ENCODE data around the gene NADSYN1.

NADSYN1 gene

DNA sequence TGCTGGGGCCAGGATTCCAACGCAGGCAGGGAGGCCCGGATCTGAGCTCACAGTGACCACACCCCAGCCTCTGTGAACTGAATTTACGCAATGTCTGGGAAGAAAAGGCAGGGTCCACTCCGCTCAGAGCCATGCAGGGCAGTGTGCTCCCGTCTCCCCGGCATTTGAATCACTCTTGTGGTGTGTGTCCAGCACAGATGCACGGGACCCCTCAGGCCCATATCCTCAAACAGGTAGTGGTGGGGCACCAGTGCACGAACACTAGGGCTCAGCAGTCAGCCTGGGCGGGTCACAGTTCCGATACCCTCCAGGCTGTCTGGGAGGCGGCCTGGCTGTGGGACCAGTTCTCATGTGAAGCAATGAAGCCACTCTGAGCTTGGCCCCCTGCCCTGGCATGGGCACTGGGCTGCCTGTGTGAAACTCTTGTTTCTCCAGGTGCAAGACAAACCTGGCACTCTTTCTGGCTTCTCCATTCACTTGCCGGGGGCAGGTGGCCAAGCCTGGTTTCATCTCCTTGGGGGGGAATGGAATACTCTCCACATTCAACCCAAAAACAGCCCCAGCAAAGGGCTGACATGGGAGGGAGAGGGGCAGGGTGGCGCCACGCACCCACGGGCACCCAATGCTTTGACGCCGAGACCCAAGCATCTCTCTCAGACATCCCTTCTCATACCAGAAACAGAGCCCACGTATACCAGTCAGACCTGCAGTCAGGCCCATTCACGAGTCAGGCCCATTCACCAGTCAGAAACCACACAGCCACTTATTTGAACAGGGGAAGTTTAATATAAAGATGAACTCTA is 19.2 kb upstream of the NADSYN1 start:
- no peak for DNase-seq (ENCODE audit: low read depth)

DNA sequence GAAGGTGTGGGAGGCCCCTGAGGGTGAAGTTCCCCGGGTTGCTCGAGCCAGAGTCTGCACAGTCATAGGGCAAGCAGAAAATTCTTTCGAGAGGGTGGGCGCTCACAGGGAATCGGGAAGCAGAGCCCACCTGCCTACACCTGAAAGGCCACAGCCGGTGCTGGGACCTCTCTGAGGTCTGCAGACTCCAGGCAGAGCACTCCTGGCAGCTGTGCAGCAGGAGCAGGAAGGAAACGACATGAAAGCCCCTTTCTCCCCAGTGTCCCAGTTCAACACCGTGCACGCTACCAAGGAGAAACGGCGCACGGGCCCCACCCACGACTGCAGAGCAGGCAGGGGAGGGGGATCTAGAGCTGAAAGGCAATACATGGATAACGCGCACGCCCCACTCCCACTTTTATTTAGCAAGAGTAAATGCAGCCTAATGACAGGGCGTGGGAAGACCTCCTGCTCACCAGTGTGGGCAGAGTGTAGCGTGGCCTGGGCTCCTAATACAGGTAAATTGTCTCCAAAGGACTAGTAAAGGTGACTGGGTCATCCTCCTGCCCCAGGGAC is 18.4 kb upstream of the NADSYN1 start:
- no peak for DNase-seq (ENCODE audit: low read depth)

DNA sequence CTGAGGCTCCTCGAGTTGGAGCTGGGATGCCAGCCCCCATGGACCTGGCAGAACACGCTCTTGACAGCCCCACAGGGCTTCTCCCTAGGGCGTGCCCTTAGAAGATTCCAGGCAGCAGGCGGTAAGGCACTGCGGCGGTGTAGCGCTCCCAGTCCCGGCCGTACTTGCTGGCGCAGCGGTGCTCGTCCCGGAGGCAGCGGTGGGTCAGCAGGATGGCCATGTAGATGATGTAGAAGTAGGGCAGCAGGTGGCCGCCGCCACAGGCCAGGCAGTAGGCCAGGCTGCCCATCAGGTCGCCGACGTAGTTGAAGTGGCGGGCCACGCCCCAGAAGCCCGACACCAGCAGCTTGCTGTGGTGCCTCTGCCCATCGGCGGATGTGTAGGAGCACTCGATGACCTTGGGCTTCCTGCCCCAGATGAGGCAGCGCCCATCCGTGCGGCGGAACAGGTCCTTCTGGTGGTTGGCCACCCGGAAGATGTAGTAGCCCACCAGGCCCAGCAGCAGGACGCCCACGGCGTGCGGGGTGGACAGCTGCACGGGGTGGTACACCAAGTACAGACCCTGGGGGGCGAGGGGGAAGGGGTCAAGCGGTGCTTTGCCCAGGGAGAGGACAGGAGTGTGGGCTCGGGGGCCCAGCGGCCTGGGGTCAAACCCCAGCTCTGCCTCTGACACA is 17.6 kb upstream of the NADSYN1 start:
- DNase-seq (ENCODE audit: low read depth), result no peak

DNA sequence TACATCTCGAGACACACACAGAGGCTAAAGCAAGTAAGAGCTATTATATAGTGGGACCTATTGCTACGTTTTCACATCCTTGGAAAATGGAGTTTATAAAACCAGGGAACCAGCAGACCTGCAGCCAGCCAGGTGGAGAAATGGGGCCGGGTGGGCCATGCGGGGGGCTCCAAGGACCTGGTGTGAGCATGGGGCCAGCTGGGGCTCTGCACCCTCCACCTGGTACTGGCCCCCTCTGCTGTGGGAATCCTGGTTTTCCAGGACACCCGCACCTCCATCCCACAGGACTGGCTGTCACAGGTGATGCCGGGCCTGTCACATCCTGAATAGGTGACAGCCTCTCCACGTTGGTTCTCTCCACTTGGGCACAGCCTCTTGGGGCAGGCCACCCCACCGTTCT is 16.1 kb upstream of the NADSYN1 start:
- no peak for DNase-seq (ENCODE audit: low read depth)

DNA sequence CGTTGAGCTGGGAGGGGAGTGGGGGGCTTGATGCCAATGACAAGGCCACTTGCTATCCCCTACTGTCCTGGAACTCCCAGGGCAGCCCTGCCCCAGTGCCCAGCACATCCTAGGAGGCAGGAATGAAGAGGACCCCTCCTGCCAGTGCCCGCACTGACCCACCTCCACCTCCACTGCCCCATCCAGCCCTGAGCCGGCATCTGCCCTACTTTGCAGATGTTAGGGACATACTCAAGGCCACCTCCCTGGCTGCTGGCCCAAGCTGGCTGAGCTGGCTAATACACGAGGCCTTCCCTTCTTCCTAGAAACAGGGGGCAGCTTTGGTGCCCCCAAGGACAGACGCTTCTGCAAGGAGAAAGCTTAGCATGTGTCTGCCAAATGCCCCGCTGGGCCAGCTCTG is 15.6 kb upstream of the NADSYN1 start:
- DNase-seq (ENCODE audit: low read depth), result no peak

DNA sequence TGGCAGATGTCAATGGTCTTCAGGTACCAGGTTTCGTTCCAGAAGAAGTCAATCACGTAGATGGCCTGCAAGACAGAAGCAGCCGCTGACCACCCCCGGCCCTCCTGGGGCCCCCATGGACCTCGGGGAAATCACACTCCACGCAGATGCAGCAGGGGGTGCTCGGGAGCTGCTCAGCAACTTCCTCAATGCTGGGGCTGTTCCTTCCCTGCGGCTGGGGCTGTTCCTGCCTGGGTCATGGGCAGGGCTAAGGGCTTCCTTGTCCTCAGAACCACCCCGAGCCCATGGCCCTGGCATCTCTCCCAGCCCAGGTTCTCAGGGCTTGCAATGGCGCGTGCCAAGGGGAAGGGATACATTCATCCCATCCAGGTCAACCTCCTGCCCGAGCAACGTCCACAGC is 15.1 kb upstream of the NADSYN1 start:
- no peak for DNase-seq (ENCODE audit: low read depth)

DNA sequence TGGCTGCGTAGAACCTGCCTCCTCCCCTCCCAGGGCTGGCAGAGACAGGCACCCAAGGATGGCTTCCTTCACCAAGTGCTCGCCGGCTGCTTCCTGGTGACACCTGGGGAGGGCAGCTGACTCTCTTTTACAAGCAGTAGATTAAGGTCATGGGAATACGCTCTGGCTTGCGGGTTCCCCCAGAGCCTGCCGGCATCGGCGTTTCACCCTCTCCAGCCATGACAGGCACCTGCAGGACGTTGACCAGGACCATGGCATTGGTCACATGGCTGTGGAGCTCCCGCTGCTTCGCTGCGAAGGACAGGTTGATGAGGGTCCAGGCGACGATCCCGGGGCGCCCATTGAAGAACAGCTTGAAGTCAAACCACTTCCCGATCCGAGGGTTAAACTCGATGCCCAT is 14.4 kb upstream of the NADSYN1 start:
- DNase-seq (ENCODE audit: low read depth), result no peak

DNA sequence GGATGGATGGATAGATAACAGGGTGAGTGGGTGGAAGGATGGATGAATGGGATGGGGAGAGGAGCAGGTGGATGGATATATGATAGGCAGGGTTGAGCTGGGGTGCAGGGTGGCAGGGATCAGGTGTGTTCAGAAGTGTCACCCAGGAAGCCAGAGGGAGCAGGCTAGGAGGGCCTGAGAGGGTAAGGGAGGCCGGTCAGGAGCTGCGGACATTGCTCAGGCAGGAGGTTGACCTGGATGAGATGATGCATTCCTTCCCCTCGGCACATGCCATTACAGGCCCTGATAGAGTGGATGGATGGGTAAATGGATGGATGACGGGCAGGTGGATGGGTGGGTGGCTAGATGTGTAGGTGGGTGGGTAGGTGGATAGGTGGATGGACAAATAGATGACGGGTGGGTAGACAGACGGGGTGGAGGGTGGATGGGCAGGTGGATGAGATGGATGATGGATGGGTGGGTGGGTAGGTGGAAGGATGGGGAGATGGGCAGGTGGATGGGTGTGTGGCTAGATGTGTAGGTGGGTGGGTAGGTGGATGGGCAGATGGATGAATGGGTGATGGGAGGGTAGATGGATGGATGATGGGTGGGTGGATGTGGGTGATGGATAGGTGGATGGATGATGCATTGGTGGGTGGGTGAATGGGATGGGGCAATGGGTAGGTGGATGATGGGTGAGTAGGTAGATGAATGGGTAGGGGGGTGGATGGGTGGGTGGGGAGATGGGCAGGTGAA is 12.8 kb upstream of the NADSYN1 start:
- no peak for DNase-seq (ENCODE audit: low read depth)

DNA sequence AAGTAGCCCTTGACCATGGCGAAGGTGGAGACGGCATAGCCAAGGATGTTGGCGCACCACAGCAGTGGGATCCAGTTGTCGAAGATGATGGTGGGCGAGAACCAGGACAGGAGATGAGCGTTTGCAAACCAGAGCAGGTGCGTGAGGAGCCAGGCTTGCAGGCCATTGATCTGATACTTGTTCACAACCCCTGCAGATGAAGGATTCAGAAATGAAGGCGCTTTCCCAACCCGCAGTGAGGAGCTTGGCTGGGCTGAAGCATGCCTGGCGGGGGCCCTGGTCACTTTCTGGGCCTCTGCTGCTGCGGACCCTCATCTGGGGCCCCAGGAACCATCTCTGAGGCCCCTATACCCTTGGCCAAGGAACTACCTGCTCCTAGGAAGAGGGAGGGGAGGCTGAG is 11.8 kb upstream of the NADSYN1 start:
- no peak for DNase-seq (ENCODE audit: low read depth)

DNA sequence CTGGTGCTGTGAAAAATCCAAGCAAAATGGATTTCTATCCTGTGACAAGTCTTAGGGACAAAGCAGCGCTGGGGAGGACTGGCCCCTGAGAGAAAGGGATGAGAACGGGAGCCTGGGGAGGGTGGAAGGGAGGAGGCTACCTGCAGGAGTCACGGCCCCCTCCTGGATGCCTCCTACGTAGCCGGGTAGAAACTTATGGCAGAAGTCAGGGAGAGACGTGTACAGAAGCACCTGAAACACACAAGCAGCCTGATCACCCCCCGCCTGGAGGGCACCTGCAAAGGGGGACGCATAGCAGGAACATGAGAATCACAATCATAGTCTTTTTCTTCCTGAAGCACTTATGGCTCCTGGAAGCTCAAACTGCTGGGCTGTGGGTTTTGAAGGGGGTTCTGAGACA is 10.9 kb upstream of the NADSYN1 start:
- no peak for DNase-seq (ENCODE audit: low read depth)

DNA sequence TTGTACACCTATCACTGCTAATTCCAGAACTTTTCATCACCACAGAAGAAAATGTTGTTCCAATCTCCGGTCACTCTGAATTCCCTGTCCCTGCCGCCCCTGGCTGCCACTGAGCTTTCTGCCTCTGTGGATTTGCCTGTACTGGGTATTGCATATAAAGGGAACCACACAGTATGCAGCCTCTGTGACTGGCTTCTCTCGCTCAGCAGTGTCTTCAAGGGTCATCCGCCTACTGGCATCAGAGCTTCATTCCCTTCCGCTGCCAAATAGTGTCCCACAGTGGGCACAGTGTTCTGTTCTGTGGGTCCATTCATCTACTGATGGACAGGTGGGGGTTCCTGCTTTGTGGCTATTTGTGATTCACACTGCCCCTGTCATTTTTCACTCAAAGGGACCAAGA is 10.1 kb upstream of the NADSYN1 start:
- no peak for DNase-seq (ENCODE audit: low read depth)

DNA sequence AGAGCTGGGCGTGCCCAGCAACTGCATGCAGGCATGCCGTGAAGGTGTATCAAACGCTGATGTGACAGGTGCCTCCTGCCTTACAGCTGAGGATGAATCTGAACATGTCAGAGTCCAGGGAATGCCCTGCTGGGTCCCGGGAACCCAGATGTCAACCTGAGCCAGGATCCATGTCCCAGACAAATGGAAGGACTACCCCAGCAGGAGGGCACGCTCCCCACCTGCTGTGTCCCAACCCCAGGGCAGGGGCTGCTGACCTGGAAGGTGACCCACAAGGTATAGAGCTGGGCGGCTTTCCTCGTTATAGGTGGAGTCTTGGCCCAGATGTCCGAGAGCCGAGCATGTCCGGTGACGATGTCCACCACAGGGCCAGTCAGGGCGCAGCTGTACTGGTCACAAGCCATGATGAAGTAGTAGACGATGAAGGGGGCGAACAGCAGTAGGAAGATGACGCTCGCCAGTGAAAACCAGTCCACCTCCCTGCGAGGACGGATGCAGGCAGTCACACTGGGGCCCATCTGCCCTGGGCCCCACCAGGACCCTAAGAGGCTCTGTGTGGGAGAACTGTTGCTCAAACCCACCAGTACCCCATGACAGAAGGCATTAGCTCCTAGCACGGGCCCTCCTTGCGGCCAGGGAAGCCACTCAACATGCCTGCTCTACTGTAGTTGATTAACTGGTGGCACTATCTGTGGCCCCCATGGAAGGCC is 9.1 kb upstream of the NADSYN1 start:
- no peak for DNase-seq (ENCODE audit: low read depth)

DNA sequence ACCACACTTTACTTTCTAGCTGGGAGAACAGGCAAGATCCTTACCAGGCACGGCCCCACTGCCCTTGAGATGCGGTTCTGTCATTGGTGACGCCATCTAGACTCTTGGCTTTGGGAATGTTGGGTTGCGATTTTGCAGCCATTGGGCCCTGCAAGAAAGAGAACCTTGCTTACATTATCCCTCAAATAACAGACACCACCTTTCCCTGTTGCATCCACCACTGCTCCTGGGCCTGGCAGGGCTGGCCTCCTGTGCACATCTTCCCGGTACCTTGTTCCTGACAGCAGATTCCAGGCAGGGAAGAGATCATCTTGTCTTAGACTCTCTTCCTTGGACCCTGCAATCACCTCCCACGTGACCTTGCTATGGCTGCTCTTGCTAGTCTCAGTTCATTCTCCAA is 8.2 kb upstream of the NADSYN1 start:
- DNase-seq (ENCODE audit: low read depth), result no peak

DNA sequence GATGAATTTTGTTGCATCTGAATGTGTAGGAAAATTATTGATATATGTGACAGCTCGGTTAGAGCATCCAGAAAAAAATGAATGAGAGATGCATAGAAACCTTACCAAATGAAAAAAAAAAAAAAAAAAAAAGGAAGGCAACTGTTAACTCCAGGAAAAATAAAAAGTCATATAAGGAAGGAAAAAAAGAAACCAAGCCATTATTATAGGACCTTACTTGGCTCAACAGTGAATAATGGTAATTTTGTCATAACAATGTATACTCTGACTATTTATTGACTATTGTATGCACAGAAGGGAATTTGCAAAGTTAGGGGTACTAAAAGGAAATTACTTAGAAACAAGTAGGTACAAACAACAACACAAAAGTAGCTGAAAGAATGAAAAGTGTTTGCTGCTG is 6.9 kb upstream of the NADSYN1 start:
- DNase-seq (ENCODE audit: low read depth), result no peak

DNA sequence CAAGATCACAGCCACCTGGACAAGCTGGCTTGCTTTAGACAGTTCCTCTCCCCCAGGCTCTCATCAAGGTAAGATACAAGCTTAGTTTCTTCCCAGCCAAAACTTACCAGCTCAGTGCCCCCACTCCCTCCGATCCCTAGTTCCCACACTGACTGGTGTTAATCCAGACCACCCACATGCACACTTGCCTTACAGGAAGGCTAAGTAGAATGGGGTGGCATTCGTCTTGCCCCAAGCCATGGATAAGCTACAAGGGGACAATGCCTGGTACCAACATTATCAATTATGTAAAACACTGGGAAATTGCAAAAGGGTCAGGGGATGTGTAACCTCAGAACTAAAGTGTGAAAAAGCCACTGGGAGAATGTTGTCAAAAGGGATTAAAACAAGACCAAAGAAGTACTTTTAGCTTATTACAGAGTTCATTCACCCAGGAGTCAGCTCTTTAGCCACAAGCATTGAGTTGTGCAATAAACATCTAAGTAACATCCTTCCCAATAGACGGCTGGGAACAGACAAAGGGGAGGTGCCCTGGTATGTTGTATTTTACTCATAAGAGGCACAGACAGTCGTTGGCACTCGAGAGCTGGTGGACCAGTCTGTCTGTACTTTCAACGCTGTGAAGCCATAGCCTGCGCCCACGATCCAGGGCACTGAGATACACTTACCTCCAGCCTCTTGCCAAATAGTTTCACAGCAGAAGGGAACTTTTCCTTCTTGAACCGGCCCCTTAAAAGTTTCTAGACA is 5.9 kb upstream of the NADSYN1 start:
- DNase-seq (ENCODE audit: low read depth), result no peak

DNA sequence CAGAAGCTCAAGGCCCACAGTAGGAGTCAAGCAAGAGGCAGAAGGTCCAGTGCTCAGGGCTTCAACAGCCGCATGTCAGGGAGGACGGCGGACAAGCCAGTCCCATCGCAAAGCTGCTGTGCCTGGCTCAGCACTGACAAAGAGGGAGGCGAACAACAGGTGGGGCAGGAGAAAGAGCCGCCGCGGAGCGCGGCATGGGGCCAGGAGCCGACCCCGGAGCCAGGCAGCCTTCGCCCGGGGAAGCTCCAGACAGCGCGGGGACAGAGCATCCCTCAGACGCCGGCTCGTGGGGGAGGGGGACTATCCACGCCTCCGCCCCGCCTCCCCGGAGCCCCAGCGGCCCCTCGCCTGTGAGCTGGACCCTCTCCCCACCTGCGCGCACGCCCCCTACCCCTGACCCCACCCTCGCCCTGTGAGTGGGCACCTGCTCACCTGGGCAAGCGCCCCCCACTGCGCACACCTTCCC is 5.2 kb upstream of the NADSYN1 start:
- DNase-seq (ENCODE audit: low read depth), result peak; percentile 25

DNA sequence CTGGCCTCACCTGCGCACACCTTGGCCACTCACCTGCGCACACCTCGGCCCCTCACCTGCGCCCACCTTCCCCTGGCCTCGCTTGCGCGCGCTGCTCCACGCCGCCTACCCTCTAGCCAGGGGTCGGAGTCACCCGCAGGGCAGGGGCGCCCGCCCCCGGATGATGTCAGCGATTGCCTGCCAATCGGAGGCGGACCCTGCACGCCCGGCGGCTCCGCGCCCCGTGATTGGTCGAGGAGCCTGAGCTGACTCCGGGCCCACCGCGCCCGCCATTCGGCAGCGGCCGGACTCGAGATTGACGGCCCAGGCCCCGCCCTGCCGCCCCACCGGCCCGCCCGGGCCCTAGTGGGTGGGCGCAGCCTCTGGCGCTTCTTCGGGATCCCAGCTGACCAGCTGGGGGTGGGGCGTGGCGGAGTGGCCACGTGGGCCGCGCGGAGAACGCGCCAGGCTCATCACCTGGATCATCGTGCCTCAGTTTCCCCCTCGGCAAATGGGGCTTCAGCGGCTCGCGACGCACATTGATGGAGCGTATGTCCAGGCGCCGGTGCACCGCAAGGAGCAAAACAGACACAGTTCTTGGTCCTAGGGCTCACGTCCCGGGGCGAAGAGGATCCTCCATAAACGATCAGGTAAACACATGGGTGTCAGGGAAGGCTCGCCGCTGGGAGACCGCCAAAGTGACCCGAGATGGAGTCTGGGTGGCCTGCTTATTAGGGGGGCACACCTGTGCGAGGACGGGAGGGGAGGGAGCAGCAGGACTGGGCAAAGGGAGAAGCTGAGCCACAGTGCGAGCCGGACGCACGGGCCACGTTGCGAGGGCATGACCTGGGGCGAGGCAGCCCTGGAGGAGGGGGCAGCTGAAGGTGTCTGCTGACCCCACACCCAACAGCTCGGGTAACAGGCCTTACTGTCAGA is 4.5 kb upstream of the NADSYN1 start, which contains the start of gene DHCR7:
DHCR7 (minus strand) TSS at position 137 of the 915 bp plus-strand sequence. CDS start 3,441 bp downstream, outside the sequence.
- DNase-seq (ENCODE audit: low read depth), result peak; percentile 90

DNA sequence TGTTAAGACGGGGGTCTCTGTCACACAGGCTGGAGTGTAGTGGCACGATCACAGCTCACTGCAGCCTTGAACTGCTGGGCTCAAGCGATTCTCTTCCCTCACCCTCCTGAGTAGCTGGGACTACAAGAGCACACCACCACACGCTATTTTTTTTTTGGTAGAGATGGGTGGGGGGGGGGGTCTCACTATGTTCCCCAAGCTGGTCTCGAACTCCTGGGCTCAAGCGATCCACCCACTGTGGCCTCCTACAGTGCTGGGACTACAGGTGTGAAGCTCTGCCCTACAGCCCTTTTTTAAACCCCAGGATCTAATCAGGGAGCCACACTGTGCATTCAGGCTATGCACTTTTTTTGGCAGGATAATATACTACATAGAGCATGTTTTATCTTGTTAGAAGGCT is 3.4 kb upstream of the NADSYN1 start:
- DNase-seq (ENCODE audit: low read depth), result no peak

DNA sequence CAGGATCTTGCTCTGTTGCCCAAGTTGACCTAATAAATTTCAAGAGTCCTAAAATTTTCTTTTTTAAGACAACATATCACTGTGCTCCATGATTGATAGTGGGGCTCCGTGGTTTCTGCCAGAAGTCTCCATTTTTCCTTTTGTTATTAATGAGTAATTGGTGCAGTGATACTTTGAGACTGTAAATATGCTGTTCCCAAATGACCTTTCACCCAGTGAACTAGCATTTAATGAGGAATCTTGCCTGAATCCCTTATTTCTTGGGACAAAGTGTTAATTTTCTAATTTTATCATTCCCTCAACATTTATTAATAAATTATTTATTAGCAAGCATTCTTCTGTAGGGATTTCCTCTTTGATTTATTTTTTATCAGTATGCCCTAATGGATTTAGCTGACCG is 2.5 kb upstream of the NADSYN1 start:
- no peak for DNase-seq (ENCODE audit: low read depth)

DNA sequence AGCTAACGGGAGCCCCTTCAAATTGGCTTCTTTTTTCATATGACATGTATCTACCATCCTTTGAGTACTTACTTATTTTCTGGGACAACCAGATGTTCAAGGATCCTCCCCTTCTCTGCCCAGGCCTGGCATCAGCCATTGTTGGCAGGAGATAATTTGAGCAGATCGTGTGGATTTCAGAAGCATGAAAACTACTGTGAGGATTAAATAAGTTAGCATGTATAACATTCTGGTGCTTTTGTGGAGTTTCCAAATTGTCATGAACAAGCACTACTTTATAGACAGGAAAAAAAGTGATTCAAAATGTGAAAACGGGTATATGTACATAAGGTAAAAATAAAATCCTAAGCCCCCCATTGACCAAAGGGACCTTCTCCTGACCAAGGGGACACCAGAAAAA is 2.1 kb upstream of the NADSYN1 start:
- no peak for DNase-seq (ENCODE audit: low read depth)

Measured in activated gamma-delta T cell treated with anti-CD3 and anti-CD28 coated beads, Interleukin-2, amount 50 U/mL, for 16 hours (primary cell).